Measurements from ENCODE around the gene HAVCR2.
A peak's percentile ranks its signal among the peaks of the same experiment; 100 is the strongest.

The HAVCR2 gene

DNA sequence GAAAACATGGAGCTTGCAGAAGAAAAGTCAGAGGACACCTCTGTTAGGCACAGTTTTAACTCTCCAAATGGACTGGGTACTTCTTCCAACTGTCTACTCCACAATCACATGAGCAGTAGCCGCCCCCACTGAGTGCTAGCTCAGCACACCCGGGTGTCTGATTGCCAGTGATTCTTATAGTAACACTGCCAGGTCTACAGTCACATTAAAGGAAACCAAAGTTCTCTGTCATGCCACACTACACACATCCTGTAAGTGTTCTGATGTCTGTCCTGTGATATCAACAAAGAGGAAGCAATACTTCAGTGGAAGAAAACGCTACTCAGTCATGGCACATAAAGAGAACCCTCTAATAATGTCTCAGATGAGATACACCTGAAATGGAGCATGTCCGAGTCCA lies at the start of gene HAVCR2:
Gene HAVCR2 (minus strand): TSS at position 69 of the 400 bp plus-strand sequence. CDS start 61 bp downstream, at position 8.
- H3K4me2 ChIP-seq (ENCODE audit: low read depth, low read length): peak within 1 kb of the TSS; percentile 64
- peak; percentile 64 for DNase-seq
- peak within 1 kb of the TSS; percentile 5; the same call in 1 of the 2 replicates for H3K9ac ChIP-seq (ENCODE audit: low read length)
- no peaks in the 10 kb centered on the region for H4K20me1 ChIP-seq (ENCODE audit: insufficient read depth, low read length)
- H3K79me2 ChIP-seq (ENCODE audit: low read length): no peaks in the 10 kb centered on the region
- H3K4me3 ChIP-seq (ENCODE audit: low read length): peak within 1 kb of the TSS; percentile 24; the same call in 1 of the 2 replicates
- H3K9me2 ChIP-seq (replicated peaks; ENCODE audit: insufficient read depth, low read length): no peaks in the 10 kb centered on the region
- peak within 1 kb of the TSS; percentile 74 for H3K27ac ChIP-seq (ENCODE audit: low read length)
- no peaks in the 10 kb centered on the region for H3K27me3 ChIP-seq (replicated peaks; ENCODE audit: insufficient read depth, low read length)
- H3F3A ChIP-seq (ENCODE audit: insufficient read depth, low read length): peaks cover 15% of the 10 kb centered on the region
- peak within 1 kb of the TSS; percentile 79 for H2AFZ ChIP-seq (ENCODE audit: low read length)
- peaks cover 16% of the 10 kb centered on the region for H3K4me1 ChIP-seq (ENCODE audit: low read length)
- H3K36me3 ChIP-seq (replicated peaks; ENCODE audit: insufficient read depth, low read length): no peaks in the 10 kb centered on the region
- no peaks in the 10 kb centered on the region for H3K9me3 ChIP-seq (replicated peaks; ENCODE audit: insufficient read depth, low read length)
- TF ChIP-seq EZH2phosphoT487 (IDR thresholded peaks at IDR 0.05; ENCODE audit: low read length) (no peak), CTCF (IDR thresholded peaks at IDR 0.05; ENCODE audit: low read length) (no peak), EZH2 (optimal IDR thresholded peaks at IDR 0.05; ENCODE audit: low read depth, low read length) (no peak)

DNA sequence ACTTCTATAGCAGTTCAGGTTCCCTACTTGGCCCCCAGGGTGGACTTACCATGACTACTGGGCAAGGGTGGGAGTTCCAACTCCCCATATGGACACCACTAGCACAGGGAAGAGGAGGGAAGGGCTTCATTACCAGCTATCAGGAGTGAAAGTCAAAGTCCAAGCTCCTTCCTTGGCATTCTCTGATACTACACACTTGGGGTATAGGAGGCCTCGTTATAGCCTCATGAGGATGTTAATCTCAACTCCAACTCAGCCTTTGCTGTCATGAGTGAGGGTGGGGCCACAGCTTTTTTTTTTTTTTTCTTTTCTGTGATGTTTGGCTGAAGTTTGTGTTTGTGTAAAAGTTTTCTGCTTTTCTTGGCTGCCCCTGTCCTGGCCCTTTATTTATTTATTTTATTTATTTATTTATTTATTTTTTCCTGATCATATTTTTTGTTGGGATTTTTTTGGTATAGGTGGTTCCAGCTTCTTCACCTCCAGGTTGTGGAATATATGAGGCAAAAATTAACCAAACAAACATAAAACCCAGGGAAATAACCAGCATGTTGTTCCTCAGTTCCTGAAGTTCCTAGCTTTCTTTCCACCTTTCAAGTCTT lies 48.5 kb upstream of the HAVCR2 start:
- no peak overlapping the region for H3K4me3 ChIP-seq (ENCODE audit: low read length)
- no peaks in the 10 kb centered on the region for H3F3A ChIP-seq (ENCODE audit: insufficient read depth, low read length)
- no peaks in the 10 kb centered on the region for H3K9me2 ChIP-seq (replicated peaks; ENCODE audit: insufficient read depth, low read length)
- no peaks in the 10 kb centered on the region for H3K36me3 ChIP-seq (replicated peaks; ENCODE audit: insufficient read depth, low read length)
- TF ChIP-seq EZH2phosphoT487 (IDR thresholded peaks at IDR 0.05; ENCODE audit: low read length) (no peak), EZH2 (optimal IDR thresholded peaks at IDR 0.05; ENCODE audit: low read depth, low read length) (no peak), CTCF (IDR thresholded peaks at IDR 0.05; ENCODE audit: low read length) (no peak)
- no peak for DNase-seq
- no peaks in the 10 kb centered on the region for H3K9me3 ChIP-seq (replicated peaks; ENCODE audit: insufficient read depth, low read length)
- no peak overlapping the region for H3K4me2 ChIP-seq (ENCODE audit: low read depth, low read length)
- no peak overlapping the region for H3K9ac ChIP-seq (ENCODE audit: low read length)
- no peaks in the 10 kb centered on the region for H3K4me1 ChIP-seq (ENCODE audit: low read length)
- no peaks in the 10 kb centered on the region for H3K79me2 ChIP-seq (ENCODE audit: low read length)
- no peaks in the 10 kb centered on the region for H4K20me1 ChIP-seq (ENCODE audit: insufficient read depth, low read length)
- H2AFZ ChIP-seq (ENCODE audit: low read length): no peak overlapping the region
- no peaks in the 10 kb centered on the region for H3K27me3 ChIP-seq (replicated peaks; ENCODE audit: insufficient read depth, low read length)
- no peak overlapping the region for H3K27ac ChIP-seq (ENCODE audit: low read length)

DNA sequence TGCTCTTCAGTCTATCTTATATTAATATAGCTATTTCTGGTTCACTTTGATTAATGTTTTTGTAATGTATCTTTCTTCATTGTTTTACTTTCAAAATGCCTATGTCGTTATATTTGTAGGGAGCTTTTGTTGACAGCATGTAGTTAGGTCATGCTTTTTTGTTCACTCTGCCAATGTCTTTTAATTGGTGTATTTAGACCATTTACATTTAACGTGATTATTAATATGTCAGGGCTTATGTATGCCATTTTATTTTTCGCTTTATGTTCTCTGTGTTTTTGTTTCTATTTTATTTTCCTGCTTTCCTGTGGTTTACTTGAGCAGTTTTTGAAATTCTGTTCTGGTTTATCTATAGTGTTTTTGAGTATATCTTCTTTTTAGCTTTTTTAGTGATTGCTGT lies 46.5 kb upstream of the HAVCR2 start:
- Histone ChIP-seq H2AFZ (ENCODE audit: low read length) (no peak overlapping the region), H3K27ac (ENCODE audit: low read length) (no peak overlapping the region), H3K4me3 (ENCODE audit: low read length) (no peak overlapping the region), H3K27me3 (replicated peaks; ENCODE audit: insufficient read depth, low read length) (no peaks in the 10 kb centered on the region), H4K20me1 (ENCODE audit: insufficient read depth, low read length) (no peaks in the 10 kb centered on the region), H3K36me3 (replicated peaks; ENCODE audit: insufficient read depth, low read length) (no peaks in the 10 kb centered on the region), H3K4me1 (ENCODE audit: low read length) (no peaks in the 10 kb centered on the region), H3K79me2 (ENCODE audit: low read length) (no peaks in the 10 kb centered on the region), H3K9me3 (replicated peaks; ENCODE audit: insufficient read depth, low read length) (no peaks in the 10 kb centered on the region), H3K9ac (ENCODE audit: low read length) (no peak overlapping the region), H3K9me2 (replicated peaks; ENCODE audit: insufficient read depth, low read length) (no peaks in the 10 kb centered on the region), H3K4me2 (ENCODE audit: low read depth, low read length) (no peak overlapping the region), H3F3A (ENCODE audit: insufficient read depth, low read length) (no peaks in the 10 kb centered on the region)
- no peak for DNase-seq
- TF ChIP-seq EZH2 (optimal IDR thresholded peaks at IDR 0.05; ENCODE audit: low read depth, low read length) (no peak), CTCF (IDR thresholded peaks at IDR 0.05; ENCODE audit: low read length) (no peak), EZH2phosphoT487 (IDR thresholded peaks at IDR 0.05; ENCODE audit: low read length) (no peak)

All from MM.1S (cell line).